K562 (cell line): Measurements from ENCODE around the gene LUC7L. TPM values are rescaled to one million over a fixed set of nuclear protein-coding genes. Genes with fewer than 3 reads are reported as not detected.

Experiments
- ATAC-seq: fragments of 200-7000 bp; cut with Tn5 transposase; 3 replicates; pipeline ENCODE4 v1.9.1; 2020; ENCODE audit warnings: moderate library complexity
- BruUV-seq: library from RNA; stranded (reverse); fragments of 400-500 nt; replicated peaks from 2 replicates; lab custom pipeline; 2021; lab: Mats Ljungman, UMichigan
- CTCF ChIA-PET: fragments of 300-600 bp; formaldehyde crosslinking; extraction: SDS; loops from one replicate; lab custom pipeline; 2021; ENCODE audit warnings: low intra/inter-chr PET ratio; lab: Yijun Ruan, JAX
- POLR2A ChIA-PET: fragments of 300-600, 350-650 bp; sonication (Branson Sonifier 250); formaldehyde crosslinking; extraction: SDS; loops from one replicate; lab custom pipeline; 2021; ENCODE audit warnings: antibody characterized with exemption, inconsistent platforms; lab: Yijun Ruan, JAX
- DNase-seq, 4 experiments: peaks; one replicate each; pipeline versions ENCODE4 v3.0.0 to v3.0.0-alpha.2; 2011 to 2018; ENCODE audit warnings: low spot score in 3 of 4, mixed read lengths in 3 of 4; ENCODE audit errors: extremely low read depth in 1 of 4
- FAIRE-seq: peaks from 2 replicates; lab custom pipeline; 2011; peaks lifted over from hg19 to GRCh38; lab: Jason Lieb, UNC
- H2AFZ ChIP-seq: 2 replicates; pipeline ENCODE4 v1.6.0; 2011; ENCODE audit warnings: low read depth, low read length, control low read depth, inconsistent platforms
- H3K27ac ChIP-seq: fragments of 200-600 bp; 3 replicates; pipeline ENCODE4 v1.8.0; 2011; ENCODE audit warnings: low read depth, mild to moderate bottlenecking, control low read depth, inconsistent platforms, low read length, moderate library complexity, mixed read lengths; ENCODE audit errors: extremely low read depth
- H3K27me3 ChIP-seq, 2 experiments: fragments of 300-600 bp in 1 of 2; 2 replicates in 1 of 2; 3 replicates in 1 of 2; pipeline versions ENCODE4 v1.6.0 to v1.8.0; 2011; ENCODE audit warnings: inconsistent platforms in 2 of 2, low read length in 2 of 2, mild to moderate bottlenecking in 1 of 2, mixed read lengths in 1 of 2, moderate library complexity in 1 of 2; ENCODE audit not compliant: control insufficient read depth in 2 of 2, insufficient read depth in 2 of 2
- H3K36me3 ChIP-seq: fragments of 300-600 bp; 3 replicates; pipeline ENCODE4 v1.8.0; 2011; ENCODE audit warnings: mild to moderate bottlenecking, low read length, inconsistent platforms; ENCODE audit not compliant: control insufficient read depth, insufficient read depth
- H3K4me1 ChIP-seq, 2 experiments: fragments of 200-600 bp in 1 of 2; replicated peaks in 1 of 2; 2 replicates in 1 of 2; 3 replicates in 1 of 2; pipeline versions ENCODE4 v1.5.1 to v1.8.0; 2011; ENCODE audit warnings: inconsistent platforms in 2 of 2, low read length in 2 of 2, mild to moderate bottlenecking in 1 of 2, mixed read lengths in 1 of 2, moderate library complexity in 1 of 2; ENCODE audit not compliant: control insufficient read depth in 2 of 2, insufficient read depth in 2 of 2
- H3K4me2 ChIP-seq: 2 replicates; pipeline ENCODE4 v1.6.1; 2011; ENCODE audit warnings: low read length, control low read depth, inconsistent platforms, mixed read lengths; ENCODE audit not compliant: insufficient read depth
- H3K4me3 ChIP-seq: fragments of 200-600 bp; sonication (generic), shearing (Covaris generic); 2 replicates; pipeline ENCODE4 v1.5.1; 2016; ENCODE audit warnings: control low read depth, inconsistent platforms
- H3K79me2 ChIP-seq: fragments of 200-600 bp; 3 replicates; pipeline ENCODE4 v1.8.0; 2011; ENCODE audit warnings: low read length, inconsistent platforms; ENCODE audit not compliant: control insufficient read depth, insufficient read depth
- H3K9ac ChIP-seq, 2 experiments: 2 replicates each; pipeline versions ENCODE4 v1.6.0 to v1.6.1; 2011; ENCODE audit warnings: low read depth in 2 of 2, low read length in 2 of 2, control low read depth in 1 of 2, inconsistent platforms in 1 of 2, mild to moderate bottlenecking in 1 of 2, mixed read lengths in 1 of 2; ENCODE audit not compliant: insufficient read depth in 1 of 2
- H3K9me1 ChIP-seq: one replicate; pipeline ENCODE4 v1.6.0; 2011; ENCODE audit warnings: inconsistent platforms, mild to moderate bottlenecking, low read length, moderate library complexity; ENCODE audit not compliant: control insufficient read depth, insufficient read depth
- H3K9me3 ChIP-seq: replicated peaks from 2 replicates; pipeline ENCODE4 v1.5.1; 2011; ENCODE audit warnings: low read depth, low read length, inconsistent platforms; ENCODE audit not compliant: control insufficient read depth, insufficient read depth
- H4K20me1 ChIP-seq: replicated peaks from 2 replicates; pipeline ENCODE4 v1.6.1; 2011; ENCODE audit warnings: low read length, inconsistent platforms, mixed read lengths; ENCODE audit not compliant: control insufficient read depth, insufficient read depth
- CTBP1 ChIP-seq: fragments of 450-650 bp; IDR thresholded peaks from 2 replicates; pipeline ENCODE4 v1.6.1; 2016; ENCODE audit warnings: borderline replicate concordance
- FOXA3 ChIP-seq, 2 experiments: fragments of 450-650 bp in 1 of 2; sonication (generic) in 1 of 2; formaldehyde crosslinking; IDR thresholded peaks in 1 of 2; conservative IDR thresholded peaks in 1 of 2; 2 replicates each; pipeline versions ENCODE4 v1.4.0 to v1.8.0; 2020 to 2022; ENCODE audit warnings: mild to moderate bottlenecking in 2 of 2, missing genetic modification reagents in 1 of 2
- FOXK1 ChIP-seq: sonication (generic); formaldehyde crosslinking; IDR thresholded peaks from 2 replicates; pipeline ENCODE4 v1.8.0; 2022; ENCODE audit warnings: missing genetic modification reagents, mild to moderate bottlenecking, borderline replicate concordance
- PHF20 ChIP-seq: fragments of 450-650 bp; IDR thresholded peaks from 2 replicates; pipeline ENCODE4 v1.6.1; 2018; ENCODE audit not compliant: partially characterized antibody
- POLR2A ChIP-seq: fragments of 450-650 bp; conservative IDR thresholded peaks from 2 replicates; pipeline ENCODE4 v1.6.1; 2016
- POLR2G ChIP-seq: fragments of 200-400 bp; formaldehyde crosslinking; IDR thresholded peaks from 2 replicates; pipeline ENCODE4 v1.6.1; 2017; ENCODE audit warnings: low read depth, mild to moderate bottlenecking, antibody characterized with exemption, low read length, moderate library complexity
- PREB ChIP-seq: sonication (generic); formaldehyde crosslinking; IDR thresholded peaks from 2 replicates; pipeline ENCODE4 v1.8.1; 2023; ENCODE audit warnings: mild to moderate bottlenecking, missing genetic modification reagents
- ZNF316 ChIP-seq: fragments of 450-650 bp; IDR thresholded peaks from 2 replicates; pipeline ENCODE4 v1.6.1; 2016
- ZNF592 ChIP-seq: fragments of 450-650 bp; IDR thresholded peaks from 2 replicates; pipeline ENCODE4 v1.6.1; 2017; ENCODE audit warnings: antibody characterized with exemption, mild to moderate bottlenecking
- WGBS: fragments of 100-300 bp; shearing (Covaris generic); methylation state at CpG from one replicate; pipeline ENCODE4 v1.1.6; 2016; ENCODE audit warnings: low coverage, mixed read lengths; ENCODE audit not compliant: insufficient coverage; ENCODE audit errors: missing lambda C conversion rate; 5-methylcytosine and 5-hydroxymethylcytosine counted together
- in situ Hi-C: fragments of 300-500 bp; cut with MboI; formaldehyde crosslinking; loops from 4 replicates; pipeline ENCODE4 v1.15.0; 2018; ENCODE audit warnings: inconsistent platforms, mixed read lengths
- intact Hi-C: fragments of 100-400 bp; cut with micrococcal nuclease; formaldehyde crosslinking; loops from 2 replicates; pipeline ENCODE4 v1.14.2; 2022
- polyA plus RNA-seq, 8 experiments: library from polyadenylated mRNA; depleted of rRNA in 4 of 8; stranded (reverse) in 5 of 8; unstranded in 3 of 8; fragments of >200 nt; fragmentation: Nextera tagmentation in 2 of 8; fragmentation: Illumina TruSeq in 1 of 8; extraction: Ambion mirVana in 2 of 8; extraction: Trizol in 1 of 8; gene quantifications; 2 replicates each; pipeline versions ENCODE4 v1.2.1 to v1.2.3, GENCODE V29; 2011 to 2014; ENCODE audit warnings: inconsistent platforms in 1 of 8, missing spikeins in 1 of 8
- total RNA-seq, 7 experiments: library from RNA; depleted of rRNA in 6 of 7; stranded (reverse); fragments of >200 nt in 6 of 7; fragmentation: Illumina TruSeq in 2 of 7; extraction: Trizol in 2 of 7; gene quantifications; 2 replicates each; pipeline versions ENCODE4 v1.2.1 to v1.2.3, GENCODE V29; 2011 to 2021; ENCODE audit warnings: low replicate concordance in 1 of 7
- TF ChIP-seq, protein P1 (sequence below), 2 experiments: fragments of 200-800 bp in 1 of 2; sonication (Bioruptor generic) in 1 of 2; sonication (generic) in 1 of 2; formaldehyde crosslinking in 1 of 2; IDR thresholded peaks in 1 of 2; conservative IDR thresholded peaks in 1 of 2; 2 replicates each; pipeline versions ENCODE4 v1.5.0 to v1.6.1; 2016 to 2020; ENCODE audit warnings: missing compliant biosample characterization in 1 of 2, missing genetic modification characterization in 1 of 2, missing genetic modification reagents in 1 of 2

LUC7L gene
- total and polyA plus RNA-seq, 9 of the 15 experiments (the other 6 are each of a cell fraction or from before 2014, with no cell fraction given): 1.7 to 93.3 (median 59.5) TPM

GRCh38 chr16:180681-181564 lies 48.3 kb downstream of the LUC7L start (continued):
- TF ChIP-seq, protein P1, sequence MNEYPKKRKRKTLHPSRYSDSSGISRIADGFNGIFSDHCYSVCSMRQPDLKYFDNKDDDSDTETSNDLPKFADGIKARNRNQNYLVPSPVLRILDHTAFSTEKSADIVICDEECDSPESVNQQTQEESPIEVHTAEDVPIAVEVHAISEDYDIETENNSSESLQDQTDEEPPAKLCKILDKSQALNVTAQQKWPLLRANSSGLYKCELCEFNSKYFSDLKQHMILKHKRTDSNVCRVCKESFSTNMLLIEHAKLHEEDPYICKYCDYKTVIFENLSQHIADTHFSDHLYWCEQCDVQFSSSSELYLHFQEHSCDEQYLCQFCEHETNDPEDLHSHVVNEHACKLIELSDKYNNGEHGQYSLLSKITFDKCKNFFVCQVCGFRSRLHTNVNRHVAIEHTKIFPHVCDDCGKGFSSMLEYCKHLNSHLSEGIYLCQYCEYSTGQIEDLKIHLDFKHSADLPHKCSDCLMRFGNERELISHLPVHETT (CRISPR knock-in tag; conservative IDR thresholded peaks at IDR 0.05 in 1 of 2, IDR thresholded peaks at IDR 0.05 in 1 of 2): peak in 1 of 2 experiments; percentile 53; a peak in 1 of 4 replicates
- TF ChIP-seq FOXK1: peak; percentile 100

DNA sequence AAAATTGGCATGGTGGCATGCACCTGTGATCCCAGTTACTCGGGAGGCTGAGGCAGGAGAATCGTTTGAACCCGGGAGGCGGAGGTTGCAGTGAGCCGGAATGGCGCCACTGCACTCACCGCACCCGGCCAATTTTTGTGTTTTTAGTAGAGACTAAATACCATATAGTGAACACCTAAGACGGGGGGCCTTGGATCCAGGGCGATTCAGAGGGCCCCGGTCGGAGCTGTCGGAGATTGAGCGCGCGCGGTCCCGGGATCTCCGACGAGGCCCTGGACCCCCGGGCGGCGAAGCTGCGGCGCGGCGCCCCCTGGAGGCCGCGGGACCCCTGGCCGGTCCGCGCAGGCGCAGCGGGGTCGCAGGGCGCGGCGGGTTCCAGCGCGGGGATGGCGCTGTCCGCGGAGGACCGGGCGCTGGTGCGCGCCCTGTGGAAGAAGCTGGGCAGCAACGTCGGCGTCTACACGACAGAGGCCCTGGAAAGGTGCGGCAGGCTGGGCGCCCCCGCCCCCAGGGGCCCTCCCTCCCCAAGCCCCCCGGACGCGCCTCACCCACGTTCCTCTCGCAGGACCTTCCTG lies 49.1 kb downstream of the LUC7L start, which contains the start of gene HBQ1:
Gene HBQ1 (plus strand): TSS at position 359 of the 575 bp plus-strand sequence. CDS start 28 bp downstream, at position 387.
- peak within 1 kb of the TSS; percentile 83 for H3K27ac ChIP-seq
- peak within 1 kb of the TSS; percentile 84 for H2AFZ ChIP-seq
- POLR2A ChIA-PET: interaction anchor here (0.7 to 1.4 kb wide), 7 partner anchors 9 to 145 kb away, joined by 3 to 7 read pairs (median 3); partner anchors contain the start of genes POLR3K and SNRNP25
- H3K27me3 ChIP-seq: no peaks in the 10 kb centered on the region
- peak within 1 kb of the TSS; percentile 72 to 98 for H3K9ac ChIP-seq
- in situ Hi-C loops (loop anchor here (5.0 kb wide), 1 partner anchor 73 kb away; no protein-coding TSS in a partner anchor), intact Hi-C loops (loop anchor here (2.0 kb wide), 1 partner anchor 73 kb away; no protein-coding TSS in a partner anchor)
- no peak for FAIRE-seq
- H3K9me3 ChIP-seq: no peaks in the 10 kb centered on the region
- peak within 1 kb of the TSS; percentile 61 for H3K4me3 ChIP-seq
- peaks cover 47% of the 10 kb centered on the region for H3K79me2 ChIP-seq
- 6% methylated on average over 27 of the region's 59 CpGs for WGBS
- peak; percentile 78 to 90 (median 85) for DNase-seq
- CTCF ChIA-PET: interaction anchor here (0.7 to 4.5 kb wide), 5 partner anchors 23 to 114 kb away, joined by 3 to 42 read pairs (median 27); no protein-coding TSS in a partner anchor
- no TSS peak for BruUV-seq
- H3K9me1 ChIP-seq: peaks cover 3% of the 10 kb centered on the region
- H4K20me1 ChIP-seq: 0 out of 2 replicates have a peak, but pooled peaks cover 6% of the 10 kb centered on the region
- ATAC-seq: peak; percentile 63
- peaks cover 21 to 55% of the 10 kb centered on the region in 2 experiments; a peak in 4 of 5 replicates for H3K4me1 ChIP-seq
- peaks cover 29% of the 10 kb centered on the region for H3K36me3 ChIP-seq
- H3K4me2 ChIP-seq: peak within 1 kb of the TSS; percentile 91
- TF ChIP-seq POLR2A (peak; percentile 47; the same call in 1 of the 2 replicates), ZNF316 (no peak), ZNF592 (peak; percentile 76), FOXA3 (CRISPR knock-in tag; conservative IDR thresholded peaks at IDR 0.05 in 1 of 2, IDR thresholded peaks at IDR 0.05 in 1 of 2) (no peak), PREB (0 out of 2 replicates have a peak, but pooled peaks have one; percentile 74), POLR2G (no peak; the same call in 1 of the 2 replicates), PHF20 (no peak), CTBP1 (peak; percentile 44; the same call in 1 of the 2 replicates)
